Activated CD8-positive, alpha-beta T cell treated with anti-CD3 and anti-CD28 coated beads for 36 hours (primary cell): ENCODE measurements around the gene RPS24. TPM values are rescaled to one million over a fixed set of nuclear protein-coding genes. Genes with fewer than 3 reads are reported as not detected.

Experiments used
- ATAC-seq: fragments of 200-7000 bp; cut with Tn5 transposase; one replicate; pipeline ENCODE4 v1.10.0; 2021; ENCODE audit warnings: mild to moderate bottlenecking, moderate library complexity
- CTCF ChIA-PET: fragments of 350-600 bp; sonication (Branson Sonifier 250); formaldehyde crosslinking; loops from one replicate; lab custom pipeline; 2021; ENCODE audit warnings: antibody characterized with exemption; lab: Charles Lee
- POLR2A ChIA-PET: fragments of 350-600 bp; sonication (Branson Sonifier 250); formaldehyde crosslinking; loops from one replicate; lab custom pipeline; 2021; ENCODE audit warnings: antibody characterized with exemption; lab: Charles Lee
- DNase-seq: peaks from one replicate; pipeline ENCODE4 v3.0.0-alpha.2; 2020
- H3K27ac Mint-ChIP-seq: one replicate; pipeline ENCODE4 v1.8.0; 2021; ENCODE audit warnings: mild to moderate bottlenecking, mixed read lengths
- H3K27me3 Mint-ChIP-seq: one replicate; pipeline ENCODE4 v1.8.0; 2021; ENCODE audit warnings: mixed read lengths
- H3K36me3 Mint-ChIP-seq: one replicate; pipeline ENCODE4 v1.8.0; 2021; ENCODE audit warnings: low read depth, mixed read lengths
- H3K4me1 Mint-ChIP-seq: one replicate; pipeline ENCODE4 v1.8.0; 2021; ENCODE audit warnings: low read depth, mixed read lengths
- H3K4me3 Mint-ChIP-seq: one replicate; pipeline ENCODE4 v1.8.0; 2021; ENCODE audit warnings: mild to moderate bottlenecking, moderate library complexity, mixed read lengths
- H3K9me3 Mint-ChIP-seq: one replicate; pipeline ENCODE4 v1.8.0; 2021; ENCODE audit warnings: mixed read lengths
- CTCF ChIP-seq: fragments of 200-600 bp; IDR thresholded peaks from one replicate; pipeline ENCODE4 v1.8.0; 2022; ENCODE audit warnings: antibody characterized with exemption, mild to moderate bottlenecking
- intact Hi-C: fragments of 100-400 bp; cut with micrococcal nuclease; formaldehyde crosslinking; loops from one replicate; pipeline ENCODE4 v1.10.0; 2022
- total RNA-seq, 2 experiments: library from RNA; stranded (reverse); gene quantifications; one replicate each; pipeline ENCODE4 v1.2.3, GENCODE V29; 2021

RPS24 gene
- total RNA-seq, 2 experiments from 2014 or later, result 2,061 to 2,067 TPM

GRCh38 chr10:78038791-78039547, 5.3 kb downstream of the RPS24 start:
- TF ChIP-seq CTCF, result no peak
- Mint-ChIP-seq H3K4me1 (peaks cover 71% of the 10 kb centered on the region), H3K9me3 (no peaks in the 10 kb centered on the region), H3K27me3 (no peaks in the 10 kb centered on the region), H3K4me3 (peak overlapping the region; percentile 4), H3K27ac (peak overlapping the region; percentile 70), H3K36me3 (peaks cover 86% of the 10 kb centered on the region)
- DNase-seq, result no peak
- no peak for ATAC-seq
- CTCF ChIA-PET, result no interaction called here
- POLR2A ChIA-PET, result interaction anchor here (1.1 to 3.0 kb wide), 2 partner anchors 10 to 11 kb away, joined by 8 to 10 read pairs; partner anchors contain the start of gene POLR3A
- intact Hi-C loops, result no loop called here

GRCh38 chr10:78039743-78040142, 6.1 kb downstream of the RPS24 start:
- DNase-seq, result no peak
- ATAC-seq, result no peak
- intact Hi-C loops, result loop anchor here (10.0 kb wide), 1 partner anchor 1155 kb away; no protein-coding TSS in a partner anchor
- ChIA-PET CTCF (no interaction called here), POLR2A (interaction anchor here (1.1 to 3.0 kb wide), 2 partner anchors 10 to 11 kb away, joined by 8 to 10 read pairs; partner anchors contain the start of gene POLR3A)
- TF ChIP-seq CTCF, result no peak
- Mint-ChIP-seq H3K27me3 (no peaks in the 10 kb centered on the region), H3K4me3 (peak overlapping the region; percentile 4), H3K36me3 (peaks cover 79% of the 10 kb centered on the region), H3K27ac (peak overlapping the region; percentile 17), H3K4me1 (peaks cover 77% of the 10 kb centered on the region), H3K9me3 (no peaks in the 10 kb centered on the region)

- Mint-ChIP-seq H3K4me3 (peak overlapping the region; percentile 0), H3K9me3 (no peaks in the 10 kb centered on the region), H3K27me3 (no peaks in the 10 kb centered on the region), H3K27ac (peak overlapping the region; percentile 84), H3K36me3 (peaks cover 62% of the 10 kb centered on the region), H3K4me1 (peaks cover 70% of the 10 kb centered on the region)
- ChIA-PET CTCF (no interaction called here), POLR2A (interaction anchor here (0.6 to 3.0 kb wide), 6 partner anchors 8 to 209 kb away, joined by 3 to 25 read pairs (median 5); partner anchors contain the start of gene POLR3A)
- TF ChIP-seq CTCF, result no peak
- ATAC-seq (no peak), DNase-seq (no peak)
- intact Hi-C loops, result loop anchor here (10.0 kb wide), 1 partner anchor 1153 kb away; no protein-coding TSS in a partner anchor
Measured at GRCh38 chr10:78041170-78042057, 7.8 kb downstream of the RPS24 start.

- Mint-ChIP-seq H3K9me3 (no peaks in the 10 kb centered on the region), H3K4me1 (peaks cover 64% of the 10 kb centered on the region), H3K36me3 (peaks cover 54% of the 10 kb centered on the region), H3K4me3 (no peak overlapping the region), H3K27ac (peak overlapping the region; percentile 84), H3K27me3 (no peaks in the 10 kb centered on the region)
- no peak for TF ChIP-seq CTCF
- CTCF ChIA-PET, result interaction anchor here (1.0 to 1.1 kb wide), 2 partner anchors 8 to 13 kb away, joined by 3 to 4 read pairs; partner anchors contain the start of gene POLR3A
- intact Hi-C loops, result loop anchor here (10.0 kb wide), 1 partner anchor 1153 kb away; no protein-coding TSS in a partner anchor
- DNase-seq, result no peak
- ATAC-seq, result no peak
- POLR2A ChIA-PET, result interaction anchor here (1.0 to 3.0 kb wide), 7 partner anchors 7 to 51 kb away, joined by 3 to 25 read pairs (median 5); partner anchors contain the start of genes POLR3A and RPS24
Measured at GRCh38 chr10:78042058-78042751, 8.5 kb downstream of the RPS24 start.
